IMR-90 (cell line): ENCODE measurements around the gene AJUBA. TPM values are rescaled to one million over a fixed set of nuclear protein-coding genes. Genes with fewer than 3 reads are reported as not detected.
A peak's percentile ranks its signal among the peaks of the same experiment; 100 is the strongest.

Experiments
- ATAC-seq: fragments of 200-7000 bp; cut with Tn5 transposase; 2 replicates; pipeline ENCODE4 v1.9.1; 2020; ENCODE audit warnings: low read depth, mild to moderate bottlenecking, moderate library complexity
- BruUV-seq: library from RNA; stranded (reverse); fragments of 400-500 nt; replicated peaks from 2 replicates; lab custom pipeline; 2021; lab: Mats Ljungman, UMichigan
- CTCF ChIA-PET: fragments of 300-600 bp; formaldehyde crosslinking; extraction: SDS; loops from one replicate; lab custom pipeline; 2021; ENCODE audit warnings: antibody characterized with exemption; lab: Yijun Ruan, JAX
- POLR2A ChIA-PET: fragments of 300-600 bp; sonication (Branson Sonifier 250); formaldehyde crosslinking; loops from one replicate; lab custom pipeline; 2022; ENCODE audit warnings: antibody characterized with exemption; ENCODE audit not compliant: unreplicated experiment; lab: Charles Lee
- DNase-seq: peaks from one replicate; pipeline ENCODE4 v3.0.0; 2013
- H2AFZ ChIP-seq: replicated peaks from 2 replicates; pipeline ENCODE3; 2013; ENCODE audit warnings: low read length, mild to moderate bottlenecking; ENCODE audit not compliant: poor library complexity
- H2AK5ac ChIP-seq: 2 replicates; pipeline ENCODE4 v1.6.1; 2013; ENCODE audit warnings: low read depth, low read length, inconsistent platforms
- H2AK9ac ChIP-seq: replicated peaks from 2 replicates; pipeline ENCODE3; 2013; ENCODE audit warnings: mild to moderate bottlenecking, low read depth, low read length, moderate library complexity; ENCODE audit not compliant: poor library complexity
- H2BK120ac ChIP-seq: 2 replicates; pipeline ENCODE4 v1.6.1; 2013; ENCODE audit warnings: low read depth, low read length, inconsistent platforms
- H2BK15ac ChIP-seq: 3 replicates; pipeline ENCODE4 v1.6.1; 2013; ENCODE audit warnings: low read depth, low read length, inconsistent platforms
- H2BK20ac ChIP-seq: 2 replicates; pipeline ENCODE4 v1.6.1; 2013; ENCODE audit warnings: low read depth, mild to moderate bottlenecking, inconsistent platforms, low read length, moderate library complexity
- H2BK5ac ChIP-seq: 2 replicates; pipeline ENCODE4 v1.6.1; 2013; ENCODE audit warnings: mild to moderate bottlenecking, low read depth, low read length, inconsistent platforms; ENCODE audit not compliant: poor library complexity, severe bottlenecking
- H3K14ac ChIP-seq: replicated peaks from 2 replicates; pipeline ENCODE4 v1.6.1; 2013; ENCODE audit warnings: low read depth, low read length, inconsistent platforms
- H3K18ac ChIP-seq: 2 replicates; pipeline ENCODE4 v1.6.1; 2013; ENCODE audit warnings: low read depth, low read length, control low read depth
- H3K23ac ChIP-seq: 2 replicates; pipeline ENCODE4 v1.6.1; 2013; ENCODE audit warnings: low read depth, low read length, inconsistent platforms
- H3K27ac ChIP-seq: 2 replicates; pipeline ENCODE4 v1.5.1; 2013; ENCODE audit warnings: mild to moderate bottlenecking, control low read depth, low read length; ENCODE audit not compliant: insufficient read depth
- H3K27me3 ChIP-seq: 2 replicates; pipeline ENCODE4 v1.6.1; 2013; ENCODE audit warnings: low read length; ENCODE audit not compliant: control insufficient read depth, insufficient read depth
- H3K36me3 ChIP-seq: 2 replicates; pipeline ENCODE4 v1.6.1; 2013; ENCODE audit warnings: low read length, mixed read lengths; ENCODE audit not compliant: control insufficient read depth, insufficient read depth
- H3K4ac ChIP-seq: 2 replicates; pipeline ENCODE4 v1.6.1; 2013; ENCODE audit warnings: low read depth, low read length, inconsistent platforms
- H3K4me1 ChIP-seq: 2 replicates; pipeline ENCODE4 v1.6.1; 2013; ENCODE audit warnings: low read length, mixed read lengths; ENCODE audit not compliant: control insufficient read depth, insufficient read depth
- H3K4me2 ChIP-seq: 2 replicates; pipeline ENCODE4 v1.6.1; 2013; ENCODE audit warnings: low read depth, mild to moderate bottlenecking, control low read depth, low read length, moderate library complexity
- H3K4me3 ChIP-seq: 2 replicates; pipeline ENCODE4 v1.5.1; 2013; ENCODE audit warnings: low read depth, mild to moderate bottlenecking, control low read depth, low read length, moderate library complexity; ENCODE audit not compliant: insufficient read depth
- H3K56ac ChIP-seq: 2 replicates; pipeline ENCODE4 v1.6.1; 2013; ENCODE audit warnings: low read length, inconsistent platforms; ENCODE audit not compliant: insufficient read depth; ENCODE audit errors: extremely low read depth
- H3K79me1 ChIP-seq, 2 experiments: 2 replicates each; pipeline ENCODE4 v1.6.1; 2013; ENCODE audit warnings: low read length in 2 of 2, inconsistent platforms in 1 of 2, low read depth in 1 of 2
- H3K9ac ChIP-seq: 2 replicates; pipeline ENCODE4 v1.6.1; 2013; ENCODE audit warnings: low read depth, low read length, control low read depth
- H3K9me1 ChIP-seq: 2 replicates; pipeline ENCODE4 v1.6.1; 2013; ENCODE audit warnings: low read length, inconsistent platforms; ENCODE audit not compliant: insufficient read depth
- H3K9me3 ChIP-seq: 2 replicates; pipeline ENCODE4 v1.6.1; 2013; ENCODE audit warnings: low read length; ENCODE audit not compliant: control insufficient read depth, insufficient read depth
- H4K20me1 ChIP-seq: 2 replicates; pipeline ENCODE4 v1.6.1; 2013; ENCODE audit warnings: low read length, inconsistent platforms; ENCODE audit not compliant: insufficient read depth
- H4K5ac ChIP-seq: 2 replicates; pipeline ENCODE4 v1.6.1; 2013; ENCODE audit warnings: mild to moderate bottlenecking, low read depth, low read length, control low read depth
- H4K8ac ChIP-seq, 2 experiments: 2 replicates each; pipeline ENCODE4 v1.6.1; 2013; ENCODE audit warnings: low read depth in 2 of 2, low read length in 2 of 2, control low read depth in 1 of 2, inconsistent platforms in 1 of 2
- H4K91ac ChIP-seq: 2 replicates; pipeline ENCODE4 v1.6.1; 2013; ENCODE audit warnings: low read depth, low read length, inconsistent platforms; ENCODE audit not compliant: insufficient read depth
- MAFK ChIP-seq: IDR thresholded peaks from 2 replicates; pipeline ENCODE4 v1.6.1; 2012; ENCODE audit warnings: low read depth, low read length, improper control_type of control experiment
- POLR2A ChIP-seq: IDR thresholded peaks from 2 replicates; pipeline ENCODE4 v1.6.1; 2012; ENCODE audit warnings: mild to moderate bottlenecking, low read depth, low read length
- RAD21 ChIP-seq: IDR thresholded peaks from 2 replicates; pipeline ENCODE4 v1.6.1; 2012; ENCODE audit warnings: low read length, improper control_type of control experiment
- SMC3 ChIP-seq: fragments of 150-350 bp; IDR thresholded peaks from 2 replicates; pipeline ENCODE4 v1.6.1; 2016; ENCODE audit warnings: low read depth, mild to moderate bottlenecking, antibody characterized with exemption, low read length, moderate library complexity
- WGBS, 2 experiments: methylation state at CpG; one replicate each; pipeline versions ENCODE4 v1.1.5 to v1.1.7; 2013; ENCODE audit warnings: missing lambda C conversion rate in 2 of 2; ENCODE audit not compliant: insufficient read length in 1 of 2; ENCODE audit errors: extremely low coverage in 2 of 2; 5-methylcytosine and 5-hydroxymethylcytosine counted together
- dilution Hi-C: fragments of 300-500 bp; cut with HindIII; formaldehyde crosslinking; loops from one replicate; pipeline ENCODE4 v1.14.3; 2018; ENCODE audit warnings: low sequenced_read_pairs; ENCODE audit not compliant: unreplicated experiment
- in situ Hi-C: fragments of 300-500 bp; cut with MboI; formaldehyde crosslinking; loops from 3 replicates; pipeline ENCODE4 v1.14.3; 2019; ENCODE audit warnings: low sequenced_read_pairs, inconsistent platforms, mixed read lengths
- intact Hi-C: fragments of 100-400 bp; cut with micrococcal nuclease; formaldehyde crosslinking; loops from 2 replicates; pipeline ENCODE4 v1.10.0; 2022
- polyA plus RNA-seq, 3 experiments: library from polyadenylated mRNA; depleted of rRNA; stranded (reverse); fragments of >200 nt; gene quantifications; 2 replicates each; pipeline ENCODE4 v1.2.3, GENCODE V29; 2012; ENCODE audit warnings: low replicate concordance in 1 of 3
- total RNA-seq: library from RNA; depleted of rRNA; stranded (reverse); fragments of >200 nt; gene quantifications from 2 replicates; pipeline ENCODE4 v1.2.3, GENCODE V29; 2012
- TF ChIP-seq, protein P1 (sequence below): conservative IDR thresholded peaks from 2 replicates; pipeline ENCODE4 v1.5.1; 2012; ENCODE audit warnings: mild to moderate bottlenecking, low read depth, low read length, improper control_type of control experiment

The AJUBA gene
- total and polyA plus RNA-seq, 2 of the 4 experiments (the other 2 are of a cell fraction) = 46.4 to 67.6 TPM

DNA sequence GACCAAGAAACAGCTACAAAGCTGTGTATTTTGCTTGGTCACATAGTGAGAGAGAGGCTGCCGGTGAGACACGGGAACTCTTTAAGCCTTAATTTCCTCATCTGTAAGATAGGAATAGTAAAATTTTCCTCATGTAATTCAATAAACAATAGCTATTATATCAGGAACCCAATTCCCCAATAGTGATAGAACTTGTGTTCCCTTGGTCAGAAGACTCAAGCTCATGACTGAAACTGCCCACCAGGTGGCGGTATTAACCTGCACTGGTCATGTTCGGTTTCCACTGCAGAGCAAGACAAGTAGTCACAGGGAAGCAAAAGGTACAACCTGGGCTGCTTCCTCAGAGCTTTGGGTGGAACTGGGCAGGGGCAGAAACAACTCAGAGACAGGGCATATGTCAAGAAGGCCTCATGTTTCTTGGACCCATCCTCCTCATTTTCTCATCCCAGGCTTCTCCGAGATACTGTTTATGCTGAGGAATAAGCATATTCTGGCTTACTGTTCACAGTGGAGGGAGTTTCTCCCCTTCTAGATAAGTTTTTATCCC, 4.2 kb upstream of the AJUBA start:
- H3K4ac ChIP-seq = no peak overlapping the region
- H3K27ac ChIP-seq = no peak overlapping the region
- no peak overlapping the region for H3K9ac ChIP-seq
- no peak overlapping the region for H2BK15ac ChIP-seq
- WGBS, 2 experiments = 0% methylated on average over 2 of the region's 5 CpGs; no CpG with 5 or more reads in 1 of the 2 experiments
- H3K4me3 ChIP-seq = no peak overlapping the region
- dilution Hi-C loops (no loop called here), intact Hi-C loops (loop anchor here (1.0 to 10.0 kb wide), 3 partner anchors 72 to 198 kb away; partner anchors contain the start of gene SLC7A8), in situ Hi-C loops (no loop called here)
- no TSS peak for BruUV-seq
- H2AFZ ChIP-seq = no peak overlapping the region
- ATAC-seq (peak; percentile 37; the same call in 1 of the 2 replicates), DNase-seq (peak; percentile 86)
- no peaks in the 10 kb centered on the region for H3K36me3 ChIP-seq
- no peaks in the 10 kb centered on the region for H4K20me1 ChIP-seq
- no peak overlapping the region for H3K56ac ChIP-seq
- TF ChIP-seq, protein P1, sequence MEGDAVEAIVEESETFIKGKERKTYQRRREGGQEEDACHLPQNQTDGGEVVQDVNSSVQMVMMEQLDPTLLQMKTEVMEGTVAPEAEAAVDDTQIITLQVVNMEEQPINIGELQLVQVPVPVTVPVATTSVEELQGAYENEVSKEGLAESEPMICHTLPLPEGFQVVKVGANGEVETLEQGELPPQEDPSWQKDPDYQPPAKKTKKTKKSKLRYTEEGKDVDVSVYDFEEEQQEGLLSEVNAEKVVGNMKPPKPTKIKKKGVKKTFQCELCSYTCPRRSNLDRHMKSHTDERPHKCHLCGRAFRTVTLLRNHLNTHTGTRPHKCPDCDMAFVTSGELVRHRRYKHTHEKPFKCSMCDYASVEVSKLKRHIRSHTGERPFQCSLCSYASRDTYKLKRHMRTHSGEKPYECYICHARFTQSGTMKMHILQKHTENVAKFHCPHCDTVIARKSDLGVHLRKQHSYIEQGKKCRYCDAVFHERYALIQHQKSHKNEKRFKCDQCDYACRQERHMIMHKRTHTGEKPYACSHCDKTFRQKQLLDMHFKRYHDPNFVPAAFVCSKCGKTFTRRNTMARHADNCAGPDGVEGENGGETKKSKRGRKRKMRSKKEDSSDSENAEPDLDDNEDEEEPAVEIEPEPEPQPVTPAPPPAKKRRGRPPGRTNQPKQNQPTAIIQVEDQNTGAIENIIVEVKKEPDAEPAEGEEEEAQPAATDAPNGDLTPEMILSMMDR = peak; percentile 94
- TF ChIP-seq SMC3 = peak; percentile 94
- TF ChIP-seq RAD21 = peak; percentile 92
- no peak for TF ChIP-seq POLR2A
- TF ChIP-seq MAFK = no peak
- H3K27me3 ChIP-seq = no peaks in the 10 kb centered on the region
- no peak overlapping the region for H3K18ac ChIP-seq
- no peak overlapping the region for H3K14ac ChIP-seq
- H2BK20ac ChIP-seq = no peak overlapping the region
- ChIA-PET POLR2A (interaction anchor here (0.5 to 1.4 kb wide), 5 partner anchors 9 to 320 kb away, joined by 3 to 12 read pairs (median 4); partner anchors contain the start of genes ACIN1, BCL2L2 and C14orf119), CTCF (interaction anchor here (0.6 to 2.8 kb wide), 29 partner anchors 9 to 427 kb away, joined by 3 to 14 read pairs (median 4); partner anchors contain the start of genes CDH24 and PRMT5)
- H3K4me2 ChIP-seq = no peak overlapping the region
- no peak overlapping the region for H4K91ac ChIP-seq
- H2AK5ac ChIP-seq = no peak overlapping the region
- no peaks in the 10 kb centered on the region for H3K9me3 ChIP-seq
- peak overlapping the region; percentile 51 for H2AK9ac ChIP-seq
- no peak overlapping the region for H2BK120ac ChIP-seq
- H4K8ac ChIP-seq = no peak overlapping the region
- H3K9me1 ChIP-seq = no peaks in the 10 kb centered on the region
- no peak overlapping the region for H4K5ac ChIP-seq
- H3K79me1 ChIP-seq = peaks cover 0 to 18% of the 10 kb centered on the region in 2 experiments; a peak in 2 of 4 replicates
- H3K4me1 ChIP-seq = no peaks in the 10 kb centered on the region
- H3K23ac ChIP-seq = no peak overlapping the region
- no peak overlapping the region for H2BK5ac ChIP-seq
